Activated naive CD4-positive, alpha-beta T cell treated with Interleukin-2 at 50 U/mL for 16 hours (primary cell): ENCODE results near the gene PLK4.
"Not testable (repeated sequence)": the region's sequence is repeated elsewhere in the genome, so short reads cannot be mapped to it uniquely, and the experiment has no call there.

Experiments
- DNase-seq: peaks from one replicate; pipeline ENCODE4 v3.0.0-alpha.2; 2020

The PLK4 gene

DNA sequence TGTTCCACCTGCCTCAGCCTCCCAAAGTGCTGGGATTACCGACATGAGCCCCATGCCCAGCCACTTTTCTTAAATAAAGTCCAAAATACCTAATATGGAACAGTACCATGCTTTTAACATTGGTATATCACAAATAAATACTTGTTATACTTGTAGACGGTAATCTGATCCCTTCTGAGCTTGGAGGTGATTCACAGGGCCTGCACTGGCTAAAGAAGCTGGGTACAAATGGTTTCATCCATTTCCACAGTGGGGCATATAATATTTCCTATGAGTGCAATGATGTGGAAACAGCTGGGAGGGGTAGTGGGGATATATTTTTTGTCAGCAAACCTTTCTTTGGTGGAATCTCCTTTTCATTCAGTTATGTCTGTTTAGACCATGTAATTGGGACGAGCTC lies 35.8 kb downstream of the PLK4 start:
- DNase-seq, result no peak

DNA sequence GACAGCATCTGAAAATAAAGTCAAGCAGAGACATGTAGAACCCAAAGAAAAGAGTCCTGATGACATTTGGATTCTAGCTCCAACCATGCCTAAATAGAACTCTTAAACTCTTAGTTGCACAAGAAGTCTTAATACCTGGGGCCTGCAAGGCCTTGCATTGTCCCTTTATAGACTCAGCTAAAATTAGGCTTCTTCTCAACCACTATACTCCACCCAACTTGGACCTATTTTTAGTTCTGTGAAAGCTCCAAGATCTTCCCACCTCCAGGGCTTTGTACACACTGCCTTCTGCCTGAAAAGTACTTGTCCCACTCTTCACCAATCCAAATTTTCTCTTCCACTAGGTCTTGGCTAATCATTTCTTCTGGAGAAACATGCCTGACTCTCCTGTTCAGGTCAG lies 36.5 kb downstream of the PLK4 start:
- DNase-seq, result no peak

DNA sequence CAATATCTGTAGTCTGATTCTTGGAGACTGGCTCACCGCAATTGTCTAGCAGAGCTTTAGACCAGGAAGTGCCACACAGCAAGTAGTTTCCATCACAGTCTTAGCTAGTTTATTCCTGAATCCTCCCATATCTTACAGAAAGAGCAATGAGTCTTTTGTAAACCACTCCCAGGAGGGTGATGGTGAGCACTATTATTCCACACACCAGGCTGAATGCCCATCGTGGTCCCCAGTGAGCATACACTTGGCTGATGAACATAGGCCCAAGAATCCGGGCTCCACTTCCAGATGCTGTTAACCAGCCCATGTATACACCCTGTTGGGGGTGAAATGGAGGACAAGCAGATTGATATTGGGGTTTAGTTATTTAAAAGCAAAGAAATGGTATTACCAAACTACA lies 39.8 kb downstream of the PLK4 start:
- DNase-seq, result no peak

DNA sequence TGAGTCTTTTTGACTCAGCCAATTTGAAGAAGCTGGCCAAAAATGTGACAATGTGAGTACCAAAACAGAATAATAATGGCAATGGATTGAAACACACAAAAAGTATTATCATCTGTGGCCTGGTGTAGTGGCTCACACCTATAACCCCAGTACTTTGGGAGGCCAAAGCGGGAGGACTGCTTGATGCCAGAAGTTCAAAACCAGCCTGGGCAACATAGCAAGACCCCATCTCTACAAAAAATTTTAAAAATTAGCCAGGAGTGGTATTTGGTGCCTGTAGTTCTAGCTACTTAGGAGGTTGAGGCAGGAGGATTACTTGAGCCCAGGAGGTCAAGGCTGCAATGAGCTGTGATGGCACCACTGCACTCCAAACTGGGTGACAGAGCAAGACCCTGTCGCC lies 41.5 kb downstream of the PLK4 start:
- no peak for DNase-seq

DNA sequence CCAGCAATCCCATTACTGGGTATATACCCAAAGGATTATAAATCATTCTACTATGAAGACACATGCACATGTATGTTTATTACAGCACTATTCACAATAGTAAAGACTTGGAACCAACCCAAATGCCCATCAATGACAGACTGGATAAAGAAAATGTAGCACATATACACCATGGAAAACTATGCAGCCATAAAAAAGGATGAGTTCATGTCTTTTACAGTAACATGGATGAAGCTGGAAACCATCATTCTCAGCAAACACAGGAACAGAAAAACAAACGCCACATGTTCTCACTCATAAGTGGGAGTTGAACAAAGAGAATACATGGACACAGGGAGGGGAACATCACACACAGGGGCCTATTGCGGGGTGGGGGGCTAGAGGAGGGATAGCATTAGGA lies 45.0 kb downstream of the PLK4 start:
- not testable (repeated sequence) for DNase-seq

DNA sequence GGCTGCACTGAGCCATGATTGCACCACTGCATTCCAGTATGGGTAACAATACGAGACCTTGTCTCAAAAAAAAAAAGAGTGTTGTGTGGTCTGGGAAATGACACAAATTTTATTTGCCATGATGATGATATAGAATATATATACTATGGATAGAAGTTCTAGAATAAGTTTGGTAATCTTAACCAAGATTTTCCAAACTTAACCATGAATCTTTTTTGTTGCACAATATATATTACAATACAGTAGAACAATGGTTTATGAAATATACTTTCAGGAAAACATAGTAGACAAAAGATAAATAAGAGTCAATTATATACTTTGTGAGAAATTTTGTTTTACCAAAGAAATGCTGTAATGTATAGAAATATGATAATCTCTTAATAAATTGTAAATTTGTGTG lies 49.5 kb downstream of the PLK4 start:
- no peak for DNase-seq

DNA sequence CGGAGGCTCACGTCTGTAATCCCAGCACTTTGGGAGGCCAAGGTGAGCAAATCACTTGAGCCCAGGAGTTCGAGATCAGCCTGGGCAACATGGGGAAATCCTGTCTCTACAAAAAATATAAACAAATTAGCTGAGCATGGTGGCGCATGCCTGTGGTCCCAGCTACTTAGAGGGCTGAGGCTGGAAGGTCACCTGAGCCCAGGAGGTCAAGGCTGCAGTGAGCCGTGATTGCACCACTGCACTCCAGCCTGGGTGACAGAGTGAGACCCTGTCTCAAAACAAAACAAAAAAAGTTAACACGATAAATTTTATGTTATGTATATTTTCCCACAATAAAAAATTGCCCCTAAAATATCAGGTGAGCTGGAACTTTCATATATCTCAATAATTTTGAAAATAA lies 51.1 kb downstream of the PLK4 start:
- DNase-seq, result not testable (repeated sequence)

DNA sequence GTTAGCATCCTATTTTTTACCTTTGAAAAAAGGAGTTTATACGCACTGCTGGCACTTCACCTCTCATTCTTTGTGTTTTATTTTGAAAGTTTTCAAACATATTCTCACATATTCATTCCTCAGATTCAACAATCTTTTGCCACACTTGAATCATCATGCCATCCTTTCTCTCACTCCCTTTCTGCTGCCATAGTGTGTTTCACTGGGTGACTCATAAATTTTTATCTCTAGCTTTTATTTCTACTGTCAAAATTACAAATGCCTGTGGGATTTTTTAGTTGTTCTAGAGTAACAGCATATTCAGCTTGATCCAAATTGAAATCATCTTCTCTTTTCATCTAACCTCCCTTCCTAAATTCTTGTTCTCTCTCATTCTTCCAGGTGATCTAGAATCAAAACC lies 56.3 kb downstream of the PLK4 start:
- DNase-seq, result no peak
